Activated CD8-positive, alpha-beta memory T cell treated with anti-CD3 and anti-CD28 coated beads for 48 hours (primary cell): Measurements from ENCODE around the gene C3orf20.

Source experiments
- DNase-seq, 3 experiments: peaks; one replicate each; pipeline ENCODE4 v3.0.0-alpha.2; 2020; ENCODE audit warnings: low read depth in 2 of 3, low spot score in 2 of 3

Gene C3orf20

DNA sequence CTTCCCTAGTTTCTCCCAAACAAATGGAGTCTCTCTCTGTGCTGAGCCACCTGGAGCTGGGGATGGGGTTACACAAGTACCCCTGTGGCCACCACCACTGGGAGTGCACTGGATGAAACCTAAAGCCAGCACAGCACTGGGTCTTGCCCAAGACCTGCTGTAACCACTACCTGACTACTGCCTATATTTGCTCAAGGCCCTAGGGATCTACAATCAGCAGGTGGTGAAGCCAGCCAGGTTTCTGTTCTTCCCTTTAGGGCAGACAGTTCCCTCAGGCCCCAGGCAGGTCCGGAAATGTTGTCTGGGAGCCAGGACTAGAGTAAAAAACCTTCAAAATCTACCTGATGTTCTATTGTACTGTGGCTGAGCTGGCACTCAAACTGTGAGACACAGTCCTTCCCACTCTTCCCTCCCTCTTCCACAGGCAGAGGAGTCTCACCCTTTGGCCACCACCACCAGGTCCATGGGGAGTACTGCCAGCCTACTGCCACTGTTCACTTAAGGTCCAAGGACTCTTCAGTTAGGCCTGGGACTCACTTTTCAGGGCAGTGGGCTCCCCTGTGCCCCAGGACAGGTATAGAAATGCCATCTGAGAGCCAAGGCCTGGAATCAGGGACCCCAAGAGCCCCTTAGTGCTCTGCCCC, 23.8 kb downstream of the C3orf20 start:
- DNase-seq, result no peak

DNA sequence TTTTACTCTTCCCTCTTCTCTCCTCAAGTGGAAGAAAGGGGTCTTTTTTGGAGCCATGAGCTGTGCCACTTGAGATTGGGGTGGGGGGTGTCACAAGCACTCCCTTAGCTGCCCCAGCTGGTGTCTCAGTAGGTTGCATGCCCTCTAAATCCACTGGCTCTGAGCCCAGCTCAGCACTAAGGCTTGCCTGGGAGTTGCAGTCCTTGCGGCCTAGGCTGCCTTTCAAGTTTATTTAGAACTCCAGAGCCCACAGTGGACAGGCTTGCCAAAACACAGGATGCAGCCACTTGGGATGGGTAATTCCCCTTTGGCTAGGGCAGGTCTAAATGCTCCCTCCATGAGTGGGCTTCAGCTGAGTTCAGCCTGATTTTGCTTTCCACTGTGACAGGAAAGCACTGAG, 24.7 kb downstream of the C3orf20 start:
- DNase-seq, result no peak

GRCh38 chr3:14700891-14701290, 25.9 kb downstream of the C3orf20 start:
- no peak for DNase-seq

DNA sequence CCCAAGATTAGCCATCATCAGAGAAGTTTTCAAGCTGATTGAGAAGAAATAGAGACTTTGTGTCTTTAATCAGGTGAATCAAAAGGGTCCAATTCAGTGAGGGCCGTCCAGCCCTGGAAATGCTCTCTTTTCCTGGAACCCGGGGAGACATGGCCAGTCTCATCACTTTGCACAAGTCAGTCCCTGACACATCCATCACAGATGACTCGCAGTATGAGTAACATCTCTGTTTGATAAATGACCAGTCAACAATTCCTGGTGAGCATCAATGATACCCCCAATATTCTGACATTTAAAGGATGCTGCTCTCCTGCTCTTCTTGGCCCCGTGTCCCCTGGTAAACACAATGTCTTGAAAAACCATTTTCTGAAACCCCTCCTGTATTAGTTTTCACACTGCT, 26.7 kb downstream of the C3orf20 start:
- no peak for DNase-seq

- DNase-seq, result no peak
These were observed 28.3 kb downstream of the C3orf20 start for GRCh38 chr3:14703128-14703750.

DNA sequence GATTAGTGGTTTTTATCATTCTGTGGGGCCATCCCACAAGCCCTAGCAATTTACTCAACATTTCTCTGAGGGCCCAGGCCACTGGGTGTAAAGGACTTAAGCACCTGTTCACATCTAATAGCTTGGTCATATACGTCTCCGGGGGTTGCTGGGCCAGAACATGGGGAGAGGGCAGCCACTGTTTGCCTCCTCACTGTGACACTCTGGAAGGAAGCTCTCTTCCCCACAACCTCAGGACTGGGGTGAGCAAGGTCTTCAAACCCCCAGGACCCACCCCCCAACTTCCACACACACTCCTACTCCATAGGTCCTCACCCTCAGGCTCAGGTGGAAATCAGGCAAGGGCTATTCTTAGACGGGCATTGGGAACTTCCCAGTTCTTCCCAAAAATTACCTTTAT, 28.9 kb downstream of the C3orf20 start:
- no peak for DNase-seq

DNA sequence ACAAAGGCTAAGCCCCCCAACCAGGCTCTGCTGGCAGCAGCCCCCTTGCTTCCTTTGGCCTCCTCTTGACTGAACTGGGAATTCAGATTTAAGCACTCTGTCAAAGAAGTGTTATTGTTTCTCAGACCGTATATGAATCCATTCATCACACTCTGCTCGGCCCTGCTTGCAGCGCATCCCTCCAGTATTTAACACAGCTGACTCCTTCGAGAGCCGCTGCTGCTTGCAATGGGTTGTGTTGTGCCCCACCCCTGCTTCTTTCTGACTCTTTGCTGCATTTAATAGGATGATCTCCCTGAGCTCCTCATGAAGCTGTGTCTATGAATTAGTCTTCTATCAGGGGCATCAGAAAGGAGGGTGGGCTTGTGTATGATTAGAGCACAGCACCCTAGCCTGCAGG, 31.2 kb downstream of the C3orf20 start:
- DNase-seq, result no peak

DNA sequence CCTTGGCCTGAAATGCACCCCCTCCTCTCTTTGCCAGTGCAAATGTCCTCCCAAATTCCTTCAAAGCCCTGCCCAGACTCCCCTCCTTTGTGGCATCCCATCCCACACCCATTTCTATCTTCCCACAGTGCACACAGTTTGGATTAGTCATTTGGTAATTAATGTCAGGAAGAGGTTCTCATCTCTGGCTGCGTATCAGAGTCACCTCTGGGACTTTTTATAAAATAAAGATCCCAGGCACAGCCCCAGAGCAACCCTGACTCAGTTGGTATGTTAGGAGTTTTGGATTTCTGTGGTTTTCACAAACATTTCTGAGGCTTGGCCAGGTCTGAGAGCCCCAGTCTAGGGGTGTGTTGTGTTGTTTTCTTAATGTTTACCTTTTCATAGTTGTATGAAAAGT, 41.6 kb downstream of the C3orf20 start:
- DNase-seq, result no peak

DNA sequence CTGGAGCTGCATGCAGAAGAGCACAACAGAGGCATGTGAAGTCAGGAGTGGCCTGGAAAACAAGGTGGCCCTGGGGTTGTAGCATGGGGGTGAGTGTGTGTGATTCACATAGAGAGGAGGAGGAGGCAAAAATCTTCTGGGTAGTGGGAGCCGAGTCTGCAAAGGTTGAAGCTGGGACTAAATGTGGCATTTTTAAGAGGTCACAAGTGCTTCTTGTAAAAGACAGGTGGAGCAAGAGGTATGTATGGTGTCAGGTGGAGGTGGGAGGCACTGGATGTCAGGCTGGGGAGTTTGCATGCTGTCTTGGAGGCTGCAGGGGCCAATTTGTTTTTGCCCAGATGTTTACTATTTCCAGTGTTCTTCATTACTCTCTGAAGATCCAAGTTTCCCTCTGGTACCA, 42.4 kb downstream of the C3orf20 start:
- DNase-seq, result no peak

DNA sequence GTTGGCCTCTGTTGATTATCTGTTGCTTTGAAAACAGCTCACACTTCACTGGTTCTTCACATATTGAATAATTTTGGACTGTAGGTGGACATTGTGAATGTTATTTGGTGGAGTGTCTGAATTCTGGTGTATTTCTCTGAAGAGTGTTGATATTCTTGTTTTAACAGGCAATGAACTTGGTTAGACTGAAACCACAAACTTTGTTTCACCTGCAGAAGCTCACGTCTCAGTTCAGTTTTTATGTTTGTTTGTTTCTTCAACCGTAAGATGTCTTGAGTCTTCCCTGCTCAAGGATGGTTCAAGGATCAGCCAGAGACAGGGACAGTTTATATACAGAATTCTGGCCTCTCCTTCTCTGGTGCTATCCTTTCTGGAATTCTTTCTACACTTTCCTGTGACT, 43.6 kb downstream of the C3orf20 start:
- DNase-seq, result no peak

DNA sequence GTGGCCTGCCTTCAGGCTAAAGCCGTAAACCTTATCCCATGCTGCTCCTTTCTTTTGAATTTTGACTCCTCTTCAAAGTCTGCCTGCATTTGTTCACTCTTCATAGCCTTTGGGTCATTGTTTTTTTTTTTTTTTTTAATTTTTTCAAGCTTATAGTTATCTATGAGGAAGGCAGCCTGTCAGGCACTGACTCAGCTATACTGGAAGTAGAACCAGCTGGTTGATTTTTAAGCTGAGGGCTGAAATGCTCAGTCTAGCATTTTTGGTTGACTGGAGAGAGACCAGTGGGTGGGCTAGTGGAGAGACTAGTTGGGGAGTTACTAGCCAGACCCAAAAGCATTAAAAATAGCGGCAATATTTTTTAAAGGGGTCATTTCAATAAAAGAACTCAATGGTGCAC, 44.1 kb downstream of the C3orf20 start:
- no peak for DNase-seq

DNA sequence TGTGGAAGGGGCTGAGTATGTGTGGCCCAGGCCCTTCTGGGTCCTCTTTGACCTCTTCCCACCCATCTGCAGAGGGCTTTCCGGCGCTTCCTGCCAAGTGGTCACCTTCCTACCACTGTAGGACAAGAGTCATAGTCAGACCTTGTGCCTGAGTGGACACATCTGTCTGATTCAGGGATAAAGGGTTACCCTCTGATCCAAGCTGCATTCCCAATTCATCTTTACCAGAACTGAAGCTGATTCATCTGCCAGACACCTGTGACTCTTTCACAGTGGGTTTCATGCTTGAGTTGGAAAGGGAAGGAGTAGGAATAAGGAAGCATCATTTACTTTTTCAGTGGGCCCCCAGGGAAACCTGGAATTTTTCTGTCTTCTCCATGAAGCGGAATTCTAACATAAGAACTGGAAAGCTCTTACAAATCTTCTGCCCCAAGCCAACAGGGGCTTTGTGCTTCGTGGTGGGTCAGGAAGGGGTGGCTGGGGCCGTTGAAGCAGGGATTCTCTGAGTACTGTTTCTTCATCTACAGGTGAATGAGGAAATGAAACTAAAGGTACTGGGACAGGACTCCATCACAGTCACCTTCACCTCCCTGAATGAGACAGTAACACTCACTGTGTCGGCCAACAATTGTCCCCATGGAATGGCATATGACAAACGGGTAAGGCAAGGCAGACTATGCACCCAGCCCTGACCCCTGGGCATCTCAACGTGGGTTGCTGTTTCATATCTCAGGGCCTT, 46.4 kb downstream of the C3orf20 start:
- no peak for DNase-seq

- no peak for DNase-seq
These were observed 50.1 kb downstream of the C3orf20 start for GRCh38 chr3:14725013-14725412.

GRCh38 chr3:14725564-14726440, 50.9 kb downstream of the C3orf20 start:
- no peak for DNase-seq

- DNase-seq, result no peak
These were observed 51.5 kb downstream of the C3orf20 start for GRCh38 chr3:14726441-14726780.

DNA sequence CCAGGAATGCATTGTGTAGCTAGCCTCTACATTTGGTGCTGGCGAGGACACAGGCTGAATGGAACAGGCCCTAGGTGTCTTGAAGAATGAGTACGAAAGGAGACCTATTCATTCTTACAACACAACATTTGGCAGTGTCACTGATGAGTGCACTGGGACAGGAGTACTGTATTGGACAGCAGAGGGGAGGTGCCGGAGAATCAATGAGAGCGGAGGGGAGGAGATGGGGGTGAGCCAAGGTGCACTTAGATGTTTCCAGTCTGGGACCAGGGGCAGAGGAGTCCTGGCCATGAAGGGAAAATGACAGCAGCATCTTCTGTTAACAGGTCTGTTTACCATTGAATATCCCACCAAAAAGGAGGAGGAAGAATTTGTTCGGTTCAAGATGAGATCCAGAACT, 53.2 kb downstream of the C3orf20 start:
- no peak for DNase-seq

GRCh38 chr3:14730703-14731382, 55.9 kb downstream of the C3orf20 start:
- no peak for DNase-seq

DNA sequence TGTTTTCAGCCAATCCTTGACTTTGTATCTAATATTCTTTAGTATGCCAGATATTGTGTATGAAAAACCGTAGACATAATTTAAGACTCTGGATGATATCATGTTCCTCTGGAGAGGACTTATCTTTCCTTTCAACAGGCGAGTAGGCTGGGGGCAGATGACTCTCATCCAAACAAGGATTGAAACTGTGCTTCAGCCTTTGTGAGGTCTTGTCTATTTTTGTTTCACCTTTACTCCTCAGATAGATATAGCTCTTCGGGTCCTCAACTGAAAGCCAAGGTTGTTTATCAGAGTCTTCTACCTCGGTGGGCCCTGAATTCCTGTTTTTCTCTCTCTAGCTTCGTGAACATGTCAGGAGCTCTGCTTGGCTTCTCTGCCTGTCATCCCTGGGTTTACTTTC, 66.0 kb downstream of the C3orf20 start:
- DNase-seq, result no peak

GRCh38 chr3:14741510-14741909, 66.6 kb downstream of the C3orf20 start:
- DNase-seq, result no peak

- no peak for DNase-seq
These were observed 69.6 kb downstream of the C3orf20 start for GRCh38 chr3:14744556-14744955.

DNA sequence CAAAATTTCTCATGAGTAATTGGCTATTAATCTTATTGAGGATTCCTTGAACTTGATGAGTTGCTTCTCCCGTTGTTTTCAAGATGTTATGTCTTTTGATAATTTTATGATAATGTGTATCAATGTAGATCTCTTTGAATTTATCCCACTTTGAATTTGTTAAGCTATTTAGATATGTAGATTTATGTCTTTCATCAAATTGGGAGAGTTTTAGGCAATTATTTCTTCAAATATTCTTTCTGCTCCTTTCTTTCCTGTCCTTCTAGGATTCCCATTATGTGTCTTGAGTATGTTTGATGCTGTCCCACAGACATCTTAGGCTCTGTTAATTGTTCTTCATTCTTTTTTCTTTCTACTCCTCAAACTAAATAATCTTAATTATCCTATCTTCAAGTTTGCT, 75.7 kb downstream of the C3orf20 start:
- DNase-seq, result no peak
